GM12865 (cell line): ENCODE results near the gene DTYMK.

Source experiments
- DNase-seq: peaks from one replicate; pipeline ENCODE4 v3.0.0; 2010; ENCODE audit warnings: low read depth
- H3K4me3 ChIP-seq: 2 replicates; pipeline ENCODE4 v1.5.1; 2011; ENCODE audit warnings: mild to moderate bottlenecking, low read depth, low read length, control low read depth
- TF ChIP-seq, protein P1 (sequence below): IDR thresholded peaks from 2 replicates; pipeline ENCODE4 v1.5.1; 2011; ENCODE audit warnings: low read length, control low read depth, low read depth, inconsistent platforms; ENCODE audit not compliant: insufficient read depth; ENCODE audit errors: missing control alignments

The DTYMK gene

DNA sequence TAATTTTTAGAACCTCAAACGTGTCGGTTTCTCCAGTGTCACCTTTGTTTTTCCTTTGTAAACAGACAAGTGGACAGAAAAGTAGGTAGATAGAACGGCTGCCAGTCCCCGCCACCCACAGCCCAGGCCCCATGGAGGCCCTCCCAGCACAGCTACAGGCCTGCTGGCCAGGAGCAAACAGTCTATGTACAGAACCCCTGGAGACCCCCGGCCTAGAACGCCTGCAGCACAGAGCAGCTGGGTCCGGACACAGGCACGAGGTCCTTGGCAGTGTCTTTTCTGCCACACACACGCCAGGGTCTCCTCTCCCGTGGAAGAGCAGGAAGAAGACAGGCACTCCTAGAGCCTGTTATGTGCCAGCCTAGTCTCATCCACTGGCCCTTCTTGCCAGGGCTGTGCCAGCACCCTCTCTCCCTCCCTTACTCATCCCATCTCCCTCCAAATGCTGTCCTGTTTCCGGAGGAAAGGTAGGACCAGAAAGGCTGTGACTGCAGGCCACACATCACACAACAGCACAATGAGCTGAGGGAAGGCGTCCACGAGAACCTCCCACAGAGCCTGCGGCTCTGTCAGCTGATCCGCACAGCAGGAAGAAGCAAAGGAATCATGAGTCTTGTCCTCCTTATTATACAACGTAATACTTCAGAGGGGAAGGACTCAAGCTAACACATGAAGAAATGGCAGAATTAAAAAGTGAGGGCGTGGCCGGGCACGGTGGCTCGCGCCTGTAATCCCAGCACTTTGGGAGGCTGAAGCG lies 7.7 kb downstream of the DTYMK start:
- H3K4me3 ChIP-seq, result no peak overlapping the region
- TF ChIP-seq, protein P1, sequence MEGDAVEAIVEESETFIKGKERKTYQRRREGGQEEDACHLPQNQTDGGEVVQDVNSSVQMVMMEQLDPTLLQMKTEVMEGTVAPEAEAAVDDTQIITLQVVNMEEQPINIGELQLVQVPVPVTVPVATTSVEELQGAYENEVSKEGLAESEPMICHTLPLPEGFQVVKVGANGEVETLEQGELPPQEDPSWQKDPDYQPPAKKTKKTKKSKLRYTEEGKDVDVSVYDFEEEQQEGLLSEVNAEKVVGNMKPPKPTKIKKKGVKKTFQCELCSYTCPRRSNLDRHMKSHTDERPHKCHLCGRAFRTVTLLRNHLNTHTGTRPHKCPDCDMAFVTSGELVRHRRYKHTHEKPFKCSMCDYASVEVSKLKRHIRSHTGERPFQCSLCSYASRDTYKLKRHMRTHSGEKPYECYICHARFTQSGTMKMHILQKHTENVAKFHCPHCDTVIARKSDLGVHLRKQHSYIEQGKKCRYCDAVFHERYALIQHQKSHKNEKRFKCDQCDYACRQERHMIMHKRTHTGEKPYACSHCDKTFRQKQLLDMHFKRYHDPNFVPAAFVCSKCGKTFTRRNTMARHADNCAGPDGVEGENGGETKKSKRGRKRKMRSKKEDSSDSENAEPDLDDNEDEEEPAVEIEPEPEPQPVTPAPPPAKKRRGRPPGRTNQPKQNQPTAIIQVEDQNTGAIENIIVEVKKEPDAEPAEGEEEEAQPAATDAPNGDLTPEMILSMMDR, result no peak
- no peak for DNase-seq

DNA sequence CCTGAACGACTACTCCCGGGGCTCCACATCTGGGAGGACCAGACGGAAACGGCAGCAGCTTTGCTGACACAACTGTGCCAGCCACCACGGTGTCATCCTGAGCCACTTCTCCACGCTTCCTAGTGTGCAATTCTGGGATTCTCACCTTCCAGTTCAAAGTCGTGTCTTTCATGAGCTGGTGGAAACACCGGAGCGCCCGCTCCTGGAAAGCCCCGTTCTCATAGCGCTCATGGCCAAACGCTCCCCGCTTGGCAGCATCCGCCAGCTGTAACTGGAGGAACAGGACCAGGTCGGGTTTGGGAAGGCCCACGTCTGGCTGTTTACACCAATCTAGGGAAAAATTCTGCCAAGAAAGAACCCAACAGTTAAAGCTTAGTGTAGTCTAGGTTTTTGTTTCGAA lies 8.3 kb downstream of the DTYMK start:
- TF ChIP-seq, protein P1, result no peak
- DNase-seq, result no peak

DNA sequence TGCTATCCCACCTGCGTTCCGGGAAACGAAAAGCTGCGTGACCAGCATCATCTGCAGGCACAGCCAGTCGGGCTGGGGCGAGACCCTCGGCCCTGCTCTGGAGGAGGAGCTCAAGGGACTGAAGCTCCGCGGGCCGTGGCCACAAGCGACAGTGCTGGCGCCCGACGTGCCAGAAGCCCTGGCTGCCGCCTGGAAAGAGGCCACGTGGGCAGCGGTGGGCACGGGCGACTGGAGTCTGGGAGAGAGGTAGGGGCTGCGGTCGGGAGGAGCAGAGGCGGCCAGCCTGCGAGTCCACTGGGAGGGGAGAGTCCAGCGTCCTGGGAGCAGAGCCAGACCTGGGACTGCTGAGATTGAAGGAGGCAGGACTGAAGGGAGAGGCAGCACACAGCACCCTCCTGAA lies 9.2 kb downstream of the DTYMK start:
- TF ChIP-seq, protein P1, result no peak
- DNase-seq, result no peak
- no peak overlapping the region for H3K4me3 ChIP-seq

More for the DNA sequence above, 8.3 kb downstream of the DTYMK start:
- H3K4me3 ChIP-seq, result no peak overlapping the region

DNA sequence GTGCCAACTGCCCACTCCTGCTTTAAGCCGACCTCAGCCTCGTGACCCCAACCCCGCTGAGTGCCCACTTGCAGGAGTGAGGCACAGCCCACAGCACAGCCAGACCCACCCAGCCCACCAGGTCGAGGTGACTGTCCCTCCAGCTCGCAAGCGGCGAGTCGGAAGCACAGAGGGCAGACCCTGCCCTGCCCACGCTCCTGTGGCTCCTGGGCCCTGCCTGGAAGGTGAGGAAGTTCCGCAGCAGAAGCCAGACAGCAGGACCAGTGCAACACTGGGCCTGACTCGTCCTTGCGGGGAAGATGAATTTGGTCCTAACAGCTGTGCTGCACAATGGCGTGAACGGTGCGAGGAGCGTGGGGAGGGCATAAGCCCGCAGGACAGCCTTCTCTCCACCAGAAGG lies 9.9 kb downstream of the DTYMK start:
- TF ChIP-seq, protein P1, result no peak
- DNase-seq, result no peak
- no peak overlapping the region for H3K4me3 ChIP-seq

DNA sequence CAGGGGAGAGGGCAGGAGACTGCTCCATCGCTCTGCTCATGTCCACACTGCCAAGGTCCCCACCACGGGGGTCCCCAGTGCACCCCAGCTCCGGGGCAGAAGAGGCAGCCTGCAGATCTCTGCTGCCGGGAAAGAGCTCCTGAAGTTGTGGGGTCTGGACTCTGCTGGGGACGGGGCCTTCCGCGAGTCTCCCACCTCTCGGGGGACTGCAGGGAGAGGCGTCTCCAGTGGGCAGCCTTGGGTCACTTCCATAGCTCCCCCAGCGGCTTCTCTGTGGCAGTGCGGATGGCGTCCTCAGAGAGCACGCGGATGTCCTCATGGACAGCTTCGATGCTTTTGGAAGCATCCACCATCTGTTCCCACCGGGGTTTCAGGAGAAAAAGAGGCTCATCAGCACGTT lies 10.7 kb downstream of the DTYMK start:
- H3K4me3 ChIP-seq, result no peak overlapping the region
- DNase-seq, result no peak
- TF ChIP-seq, protein P1, result no peak

DNA sequence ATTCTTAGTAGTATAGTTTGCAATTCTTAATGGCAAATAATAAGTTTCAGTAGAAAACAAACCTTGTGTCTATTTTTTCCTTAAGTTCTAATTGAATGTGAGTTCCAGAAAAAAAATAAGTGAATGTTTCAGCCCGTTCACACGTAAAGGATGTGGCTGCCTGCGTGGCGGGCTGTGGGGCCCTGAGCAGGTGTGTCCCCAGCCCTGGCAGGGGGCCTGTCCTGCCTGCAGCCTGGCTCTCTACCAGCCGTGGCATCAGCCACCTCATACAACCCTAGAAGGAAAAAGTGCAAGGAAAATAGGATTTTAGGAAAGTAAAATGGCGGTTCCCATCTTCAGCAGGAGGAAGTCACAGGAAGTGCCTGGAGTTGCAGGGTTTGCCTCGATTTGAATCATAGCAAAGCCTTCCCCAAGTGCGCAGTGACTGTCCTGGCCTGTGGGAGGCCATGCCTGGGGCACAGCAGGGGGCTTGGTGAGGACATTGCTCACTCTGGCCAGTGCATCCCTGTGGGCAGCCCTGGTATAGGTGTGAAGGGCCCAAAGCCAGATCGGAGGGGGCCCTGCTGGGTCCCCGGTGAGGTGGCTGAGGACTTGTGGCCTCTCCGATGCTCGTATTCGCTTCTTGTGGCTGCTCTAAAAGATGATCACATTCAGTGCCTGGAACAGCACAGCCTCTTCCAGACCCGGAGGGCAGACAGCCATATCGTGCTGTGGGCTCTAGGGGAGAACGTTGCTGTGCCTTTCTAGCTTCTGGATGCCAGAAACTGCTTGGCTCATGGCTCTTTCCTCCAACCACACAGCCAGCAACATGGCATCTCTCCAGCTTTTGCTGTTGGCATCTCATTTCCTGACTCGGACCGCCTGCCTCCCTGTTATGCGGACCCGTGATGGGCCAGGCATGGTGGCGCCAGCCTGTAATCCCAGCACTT lies 12.6 kb downstream of the DTYMK start:
- TF ChIP-seq, protein P1, result no peak
- no peak for DNase-seq
- H3K4me3 ChIP-seq, result no peak overlapping the region
